Prostate gland (tissue), 2 donors: Measurements from ENCODE around the gene EEA1. TPM values are rescaled to one million over a fixed set of nuclear protein-coding genes. Genes with fewer than 3 reads are reported as not detected.
"Not testable (repeated sequence)": the region's sequence is repeated elsewhere in the genome, so short reads cannot be mapped to it uniquely, and the experiment has no call there.

Experiments used
- DNase-seq: peaks from one replicate; pipeline ENCODE4 v3.0.0-alpha.2; 2019; ENCODE audit warnings: low spot score
- H3K27ac ChIP-seq, 2 donors: fragments of 200-600 bp; sonication (generic); 2 replicates each; pipeline ENCODE4 v1.5.1; 2017 to 2019
- H3K27me3 ChIP-seq: fragments of 200-600 bp; sonication (generic); replicated peaks from 2 replicates; pipeline ENCODE4 v1.5.1; 2019; ENCODE audit not compliant: insufficient read depth
- H3K36me3 ChIP-seq, 2 donors: fragments of 200-600 bp; sonication (generic); 1 replicate in 1 of 2; 2 replicates in 1 of 2; pipeline versions ENCODE4 v1.5.1 to v1.8.1; 2017 to 2019
- H3K4me1 ChIP-seq: fragments of 200-600 bp; sonication (generic); replicated peaks from 2 replicates; pipeline ENCODE4 v1.5.1; 2019
- H3K4me3 ChIP-seq, 2 donors: fragments of 200-600 bp; sonication (generic); 2 replicates each; pipeline ENCODE4 v1.5.1; 2017 to 2019
- H3K9me3 ChIP-seq: fragments of 200-600 bp; sonication (generic); 2 replicates; pipeline ENCODE4 v1.5.1; 2017
- POLR2A ChIP-seq: fragments of 450-650 bp; IDR thresholded peaks from one replicate; pipeline ENCODE4 v1.6.1; 2016; ENCODE audit warnings: antibody characterized with exemption, mild to moderate bottlenecking
- POLR2AphosphoS5 ChIP-seq: sonication (generic); formaldehyde crosslinking; IDR thresholded peaks from one replicate; pipeline ENCODE4 v1.6.1; 2017; ENCODE audit warnings: antibody characterized with exemption
- WGBS: methylation state at CpG from one replicate; pipeline ENCODE4 v1.1.5; 2018; 5-methylcytosine and 5-hydroxymethylcytosine counted together
- intact Hi-C: fragments of 100-400 bp; cut with DNase I; formaldehyde crosslinking; loops from one replicate; pipeline ENCODE4 v1.14.2; 2022
- total RNA-seq, 2 donors: library from RNA; depleted of rRNA; stranded (reverse); fragments of >200 nt; gene quantifications; one replicate each; pipeline ENCODE4 v1.1.0, GENCODE V29; 2016
- TF ChIP-seq, protein P1 (sequence below), 4 experiments: fragments of 200-600 bp in 2 of 4; fragments of 450-650 bp in 2 of 4; sonication (generic) in 2 of 4; IDR thresholded peaks; 1 replicate in 3 of 4; 2 replicates in 1 of 4; pipeline ENCODE4 v1.5.1; 2016 to 2019; ENCODE audit warnings: antibody characterized with exemption in 4 of 4, mild to moderate bottlenecking in 2 of 4, moderate library complexity in 2 of 4

The EEA1 gene
- total RNA-seq, 2 donors from 2014 or later: 18.6 to 22.6 TPM

DNA sequence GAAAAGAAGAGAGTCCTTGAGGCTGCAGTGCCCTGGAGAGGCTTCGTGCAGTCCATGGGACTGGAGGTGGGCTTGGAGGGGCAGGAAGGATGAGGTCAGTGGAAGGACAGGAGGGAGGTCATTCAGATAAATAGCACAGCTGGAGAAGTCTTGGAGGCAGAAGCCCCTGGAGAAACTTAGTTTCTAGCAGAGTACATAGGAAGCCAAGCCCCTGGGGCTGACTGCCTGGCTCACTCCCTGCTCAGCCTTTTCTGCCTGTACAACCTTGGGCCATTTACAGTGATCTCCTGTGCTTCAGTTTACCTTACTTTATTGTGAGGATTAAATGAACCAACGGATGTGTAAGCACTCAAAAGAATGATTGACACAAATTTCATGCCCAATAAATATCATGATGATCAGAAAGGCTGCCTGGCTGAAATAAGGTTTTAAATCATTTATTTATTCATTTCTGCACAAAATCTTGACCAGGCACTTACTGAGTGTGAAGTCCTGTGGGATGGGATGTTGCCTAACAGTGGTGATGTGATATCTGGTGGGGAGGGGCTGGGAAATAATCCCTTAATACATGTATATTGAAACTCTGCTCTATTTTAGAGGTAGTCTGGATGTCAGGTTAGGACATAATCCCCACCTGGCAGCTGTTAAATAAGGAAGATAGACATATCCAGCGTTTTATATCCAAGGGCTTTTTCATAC lies 172.0 kb downstream of the EEA1 start:
- no peak overlapping the region for H3K27ac ChIP-seq
- H3K9me3 ChIP-seq: no peaks in the 10 kb centered on the region
- no peaks in the 10 kb centered on the region for H3K4me1 ChIP-seq
- WGBS: 50% methylated on average over 3 of the region's 3 CpGs
- H3K4me3 ChIP-seq: no peak overlapping the region
- H3K36me3 ChIP-seq: no peaks in the 10 kb centered on the region
- H3K27me3 ChIP-seq: no peaks in the 10 kb centered on the region
- no peak for DNase-seq
- no peak for TF ChIP-seq POLR2AphosphoS5
- TF ChIP-seq, protein P1, sequence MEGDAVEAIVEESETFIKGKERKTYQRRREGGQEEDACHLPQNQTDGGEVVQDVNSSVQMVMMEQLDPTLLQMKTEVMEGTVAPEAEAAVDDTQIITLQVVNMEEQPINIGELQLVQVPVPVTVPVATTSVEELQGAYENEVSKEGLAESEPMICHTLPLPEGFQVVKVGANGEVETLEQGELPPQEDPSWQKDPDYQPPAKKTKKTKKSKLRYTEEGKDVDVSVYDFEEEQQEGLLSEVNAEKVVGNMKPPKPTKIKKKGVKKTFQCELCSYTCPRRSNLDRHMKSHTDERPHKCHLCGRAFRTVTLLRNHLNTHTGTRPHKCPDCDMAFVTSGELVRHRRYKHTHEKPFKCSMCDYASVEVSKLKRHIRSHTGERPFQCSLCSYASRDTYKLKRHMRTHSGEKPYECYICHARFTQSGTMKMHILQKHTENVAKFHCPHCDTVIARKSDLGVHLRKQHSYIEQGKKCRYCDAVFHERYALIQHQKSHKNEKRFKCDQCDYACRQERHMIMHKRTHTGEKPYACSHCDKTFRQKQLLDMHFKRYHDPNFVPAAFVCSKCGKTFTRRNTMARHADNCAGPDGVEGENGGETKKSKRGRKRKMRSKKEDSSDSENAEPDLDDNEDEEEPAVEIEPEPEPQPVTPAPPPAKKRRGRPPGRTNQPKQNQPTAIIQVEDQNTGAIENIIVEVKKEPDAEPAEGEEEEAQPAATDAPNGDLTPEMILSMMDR (IDR thresholded peaks at IDR 0.05): no peak
- TF ChIP-seq POLR2A: no peak
- intact Hi-C loops: no loop called here

DNA sequence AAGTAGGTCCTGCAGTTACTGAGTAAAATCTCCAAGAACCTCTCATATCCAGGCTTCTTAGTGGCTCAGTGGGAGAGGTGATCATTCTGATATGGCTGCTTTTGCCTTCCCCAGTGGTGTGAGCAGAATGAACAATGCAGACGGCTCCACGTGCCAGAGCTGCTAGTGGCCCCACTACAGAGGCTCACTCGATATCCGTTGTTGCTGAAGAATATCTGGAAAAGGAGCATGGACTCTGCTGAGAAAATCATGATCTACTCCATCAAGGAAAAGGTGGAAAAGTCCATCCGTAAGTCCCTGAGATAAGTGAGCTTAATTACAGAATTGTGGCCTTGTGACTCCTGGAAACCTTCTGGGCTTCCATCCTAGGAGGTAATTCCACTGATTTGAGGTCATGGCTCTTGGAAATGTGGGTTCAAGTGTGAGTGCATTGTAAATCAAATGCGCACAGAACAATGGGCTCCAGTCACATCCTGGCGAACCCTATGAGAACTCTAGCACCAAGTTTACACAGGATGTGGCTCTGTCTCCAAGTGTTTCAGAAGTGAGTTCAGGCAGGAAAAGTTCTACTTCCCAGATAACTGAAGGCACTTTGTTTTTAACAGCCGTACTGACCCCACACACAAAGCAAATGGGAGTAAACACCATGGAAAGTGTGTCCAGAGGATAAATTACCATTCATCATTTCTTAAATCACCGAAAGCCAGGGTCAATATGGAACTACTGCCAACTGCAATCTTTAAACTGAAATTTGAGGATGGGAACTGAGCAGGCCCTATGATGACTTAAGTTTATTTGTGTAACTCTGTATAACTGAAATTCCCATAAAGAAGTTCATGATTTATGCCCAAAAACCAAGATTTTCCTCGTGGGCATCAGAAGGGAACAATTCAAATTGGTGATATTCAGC lies 174.9 kb downstream of the EEA1 start:
- H3K9me3 ChIP-seq: no peaks in the 10 kb centered on the region
- no peak overlapping the region for H3K27ac ChIP-seq
- intact Hi-C loops: no loop called here
- H3K4me1 ChIP-seq: no peaks in the 10 kb centered on the region
- TF ChIP-seq, protein P1 (IDR thresholded peaks at IDR 0.05): no peak
- TF ChIP-seq POLR2A: no peak
- no peak for TF ChIP-seq POLR2AphosphoS5
- WGBS: 60% methylated on average over 10 of the region's 10 CpGs
- no peaks in the 10 kb centered on the region for H3K36me3 ChIP-seq
- H3K27me3 ChIP-seq: no peaks in the 10 kb centered on the region
- no peak overlapping the region for H3K4me3 ChIP-seq
- no peak for DNase-seq

DNA sequence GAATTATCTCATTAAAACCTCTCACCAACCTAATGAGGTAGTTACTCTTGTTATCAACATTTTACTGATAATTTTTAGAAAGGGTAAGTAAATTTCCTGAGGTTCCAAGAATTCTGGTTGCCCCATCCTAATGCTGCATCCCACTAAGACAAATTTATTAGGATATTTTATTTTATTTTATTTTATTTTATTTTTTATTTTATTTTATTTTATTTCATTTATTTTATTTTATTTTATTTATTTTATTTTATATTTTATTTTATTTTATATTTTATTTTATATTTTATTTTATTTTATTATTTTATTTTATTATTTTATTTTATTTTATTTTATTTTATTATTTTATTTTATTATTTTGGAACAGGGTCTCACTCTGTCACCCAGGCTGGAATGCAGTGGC lies 179.4 kb downstream of the EEA1 start:
- intact Hi-C loops, H3K27ac ChIP-seq: not testable (repeated sequence)

DNA sequence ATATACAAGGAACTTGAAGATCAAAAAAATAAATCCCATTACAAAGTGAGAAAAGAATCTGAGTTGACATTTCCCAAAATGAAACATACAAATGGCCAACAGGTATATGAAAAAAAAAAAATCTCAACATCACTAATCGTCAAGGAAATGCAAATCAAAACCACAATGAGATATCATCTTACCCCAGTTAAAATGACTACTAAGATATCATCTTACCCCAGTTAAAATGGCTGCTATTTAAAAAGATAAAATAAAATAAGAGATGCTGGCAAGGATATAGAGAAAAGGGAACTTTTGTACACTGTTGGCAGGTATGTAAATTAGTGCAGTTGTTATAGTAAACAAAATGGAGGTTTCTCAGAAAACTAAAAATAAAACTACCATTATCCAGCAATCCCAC lies 181.9 kb downstream of the EEA1 start:
- no peak overlapping the region for H3K27ac ChIP-seq
- H3K27me3 ChIP-seq: no peaks in the 10 kb centered on the region
- no peaks in the 10 kb centered on the region for H3K36me3 ChIP-seq
- intact Hi-C loops: no loop called here
- H3K4me3 ChIP-seq: no peak overlapping the region
- no peaks in the 10 kb centered on the region for H3K9me3 ChIP-seq
- TF ChIP-seq, protein P1 (IDR thresholded peaks at IDR 0.05): no peak
- TF ChIP-seq POLR2AphosphoS5 (no peak), POLR2A (no peak)
- WGBS: 13% methylated on average over 1 of the region's 1 CpG
- no peak for DNase-seq
- H3K4me1 ChIP-seq: no peaks in the 10 kb centered on the region

More for the DNA sequence above, 179.4 kb downstream of the EEA1 start:
- H3K9me3 ChIP-seq, H3K27me3 ChIP-seq, H3K4me1 ChIP-seq, DNase-seq, H3K36me3 ChIP-seq, H3K4me3 ChIP-seq: not testable (repeated sequence)

DNA sequence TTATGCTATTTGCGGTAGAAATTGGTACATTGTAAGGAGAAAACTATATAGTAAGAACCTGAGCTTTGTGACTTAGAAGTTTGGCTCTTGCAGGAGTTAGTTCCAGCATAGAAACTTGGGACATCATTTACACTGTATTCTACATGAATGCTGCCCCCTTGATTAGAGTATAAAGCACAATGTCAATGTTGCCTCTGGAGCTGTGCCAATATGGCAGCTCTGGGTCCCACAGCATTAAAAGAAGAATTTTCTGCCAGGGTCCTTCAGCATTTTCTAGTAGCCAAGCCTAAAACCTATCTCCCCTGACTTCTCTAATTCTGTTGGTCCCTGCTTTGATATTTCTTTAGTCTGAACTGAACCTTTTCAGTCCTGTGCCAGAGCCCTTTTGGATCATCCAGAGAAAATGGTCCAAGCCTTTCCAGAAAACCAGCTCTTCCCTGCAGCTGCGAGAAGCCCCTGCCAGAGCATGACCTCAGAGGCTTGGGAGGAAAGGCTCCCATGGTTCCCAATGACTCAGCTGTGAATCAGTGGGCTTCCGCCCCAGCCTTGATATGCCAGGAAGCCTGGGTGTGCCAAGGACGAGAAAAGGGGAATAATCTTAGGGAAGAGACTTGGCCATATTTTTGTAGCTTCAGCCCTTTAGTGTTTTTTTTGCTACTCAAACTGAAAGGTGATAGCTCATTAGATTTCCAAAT lies 183.1 kb downstream of the EEA1 start:
- H3K27me3 ChIP-seq: no peaks in the 10 kb centered on the region

More for the DNA sequence above, 183.1 kb downstream of the EEA1 start:
- no peaks in the 10 kb centered on the region for H3K9me3 ChIP-seq
- WGBS: 69% methylated on average over 4 of the region's 4 CpGs
- intact Hi-C loops: no loop called here
- no peaks in the 10 kb centered on the region for H3K36me3 ChIP-seq
- no peak for TF ChIP-seq POLR2AphosphoS5
- no peak for TF ChIP-seq POLR2A
- TF ChIP-seq, protein P1 (IDR thresholded peaks at IDR 0.05): no peak
- H3K4me3 ChIP-seq: no peak overlapping the region
- no peak overlapping the region for H3K27ac ChIP-seq
- DNase-seq: no peak
- H3K4me1 ChIP-seq: no peaks in the 10 kb centered on the region
